NCI-H146 treated with DMSO at 0.1 percent for 48 hours (cell line): ENCODE measurements around the gene NKTR.
"Not testable (repeated sequence)": the region's sequence is repeated elsewhere in the genome, so short reads cannot be mapped to it uniquely, and the experiment has no call there.

Experiments used
- DNase-seq: peaks from one replicate; lab custom pipeline; 2025; ENCODE audit not compliant: unreplicated experiment; lab: John Stamatoyannopoulos, UW

The NKTR gene

DNA sequence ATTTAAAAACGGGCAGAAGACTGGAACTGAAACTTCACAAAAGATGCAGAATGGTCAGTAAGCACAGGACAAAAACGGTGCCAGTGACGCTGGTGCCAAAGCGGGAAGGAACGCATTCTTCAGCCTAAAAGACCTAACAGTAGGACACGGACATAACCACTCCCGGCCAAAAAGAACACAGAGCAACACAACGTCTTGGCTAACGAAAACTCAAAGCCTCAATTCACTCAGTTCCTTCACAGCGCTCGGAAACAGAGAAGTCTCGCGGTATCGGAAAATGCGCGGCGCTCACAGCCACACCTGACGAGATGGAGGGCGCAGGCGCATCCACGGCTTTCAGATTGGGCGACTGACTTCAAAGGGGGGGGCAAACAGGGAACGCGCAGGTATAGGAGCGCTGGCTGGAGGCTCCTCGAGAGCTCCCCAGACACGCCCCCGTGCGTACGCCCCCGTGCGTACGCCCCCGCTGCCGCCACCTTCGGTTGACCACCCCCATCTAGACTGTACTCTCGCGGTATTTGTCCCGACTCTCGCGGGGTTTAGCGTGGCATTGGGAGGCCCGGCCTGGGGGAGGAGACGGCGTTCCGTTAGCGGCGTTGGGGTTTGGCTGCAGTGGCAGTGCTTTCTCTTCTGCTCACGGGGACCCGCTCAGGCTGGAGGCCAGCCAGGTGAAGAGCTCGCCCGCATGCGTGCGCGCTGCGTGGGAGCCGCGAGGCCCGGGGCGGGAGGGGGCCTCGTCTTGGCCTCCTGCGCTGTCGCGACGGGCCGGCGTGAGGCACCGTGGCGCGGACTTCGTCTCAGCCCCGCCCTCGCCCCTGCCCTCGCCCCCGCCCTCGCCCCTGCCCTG lies at the start of gene NKTR:
Gene NKTR, plus strand, starts transcription at position 576 of the 847 bp plus-strand sequence. CDS start 321 bp downstream, outside the sequence.
- peak; percentile 90 for DNase-seq

DNA sequence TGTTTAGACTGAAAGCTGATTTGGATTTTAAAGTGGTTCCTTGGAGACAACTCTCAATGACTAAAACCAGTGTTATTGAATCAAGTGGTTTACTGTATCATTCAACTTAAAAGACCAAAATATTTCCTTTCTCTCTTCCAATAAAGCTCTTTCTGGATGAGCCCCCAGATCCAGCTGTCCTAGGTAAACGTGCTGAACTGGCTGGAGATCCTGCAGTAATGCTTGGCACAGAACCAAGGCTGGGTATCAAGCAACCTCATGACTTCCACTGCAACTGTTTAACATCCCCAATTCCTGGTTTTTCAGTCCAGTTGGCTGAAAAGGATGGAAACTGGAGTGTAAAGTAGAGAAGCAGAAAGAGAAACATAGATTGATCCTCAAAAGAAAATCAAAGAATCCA lies 47.7 kb upstream of the NKTR start:
- DNase-seq: no peak

DNA sequence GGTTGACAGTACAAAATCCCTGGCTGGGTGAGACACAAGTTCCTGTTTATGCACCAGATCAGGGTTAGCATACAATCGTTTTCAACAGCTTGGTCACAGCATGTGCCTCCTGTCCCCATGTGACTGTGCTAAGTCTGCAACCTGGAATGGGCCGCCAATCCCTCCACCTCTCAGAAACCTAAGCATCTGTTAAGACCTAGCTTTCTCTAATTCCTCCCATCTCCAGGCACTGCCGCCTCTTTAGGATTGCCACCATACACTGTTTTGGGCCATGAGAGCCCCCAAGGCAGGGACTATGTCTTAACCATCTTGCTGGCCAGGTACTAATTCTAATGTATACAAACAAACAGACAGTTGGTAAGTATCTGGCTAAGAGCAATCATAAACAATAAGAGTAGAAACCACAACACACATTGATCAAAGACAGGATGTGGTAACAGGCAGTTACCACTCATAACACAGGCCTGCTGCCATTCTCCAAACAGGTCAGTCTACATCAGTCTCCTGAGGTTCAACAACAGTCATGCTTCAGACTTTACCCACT lies 44.3 kb upstream of the NKTR start:
- DNase-seq: no peak

DNA sequence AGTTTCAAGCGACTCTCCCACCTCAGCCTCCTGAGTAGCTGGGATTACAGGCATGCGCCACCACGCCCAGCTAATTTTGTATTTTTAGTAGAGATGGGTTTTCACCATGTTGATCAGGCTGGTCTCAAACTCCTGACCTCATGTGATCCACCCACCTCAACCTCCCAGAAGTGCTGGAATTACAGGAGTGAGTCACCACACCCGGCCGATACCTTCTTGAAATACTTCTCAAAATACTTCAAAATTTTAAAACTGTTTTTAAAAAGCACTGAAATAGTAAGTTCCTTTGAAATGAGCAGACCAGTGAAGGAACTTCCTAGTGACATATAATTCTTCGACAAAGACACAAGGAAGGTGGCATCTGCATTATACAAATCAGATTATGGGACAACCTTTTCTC lies 43.7 kb upstream of the NKTR start:
- DNase-seq: not testable (repeated sequence)

DNA sequence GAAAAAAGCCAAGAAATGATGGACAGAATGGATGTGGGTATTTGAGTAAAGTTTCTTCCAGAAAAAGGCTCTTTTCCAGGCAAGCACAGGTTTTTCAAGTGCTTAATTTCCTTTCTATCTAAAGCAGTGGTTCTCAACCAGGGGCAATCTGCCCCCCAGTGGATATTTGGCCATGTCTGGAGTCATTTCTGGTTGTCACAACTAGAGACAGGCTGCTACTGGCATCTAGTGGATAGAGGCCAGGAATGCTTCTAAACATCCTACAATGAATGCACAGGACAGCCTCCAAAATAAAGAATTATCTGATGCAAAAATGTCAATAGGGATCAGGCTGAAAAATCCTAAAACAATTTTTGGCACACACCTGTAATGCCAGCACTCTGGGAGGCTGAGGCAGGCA lies 42.6 kb upstream of the NKTR start:
- no peak for DNase-seq

DNA sequence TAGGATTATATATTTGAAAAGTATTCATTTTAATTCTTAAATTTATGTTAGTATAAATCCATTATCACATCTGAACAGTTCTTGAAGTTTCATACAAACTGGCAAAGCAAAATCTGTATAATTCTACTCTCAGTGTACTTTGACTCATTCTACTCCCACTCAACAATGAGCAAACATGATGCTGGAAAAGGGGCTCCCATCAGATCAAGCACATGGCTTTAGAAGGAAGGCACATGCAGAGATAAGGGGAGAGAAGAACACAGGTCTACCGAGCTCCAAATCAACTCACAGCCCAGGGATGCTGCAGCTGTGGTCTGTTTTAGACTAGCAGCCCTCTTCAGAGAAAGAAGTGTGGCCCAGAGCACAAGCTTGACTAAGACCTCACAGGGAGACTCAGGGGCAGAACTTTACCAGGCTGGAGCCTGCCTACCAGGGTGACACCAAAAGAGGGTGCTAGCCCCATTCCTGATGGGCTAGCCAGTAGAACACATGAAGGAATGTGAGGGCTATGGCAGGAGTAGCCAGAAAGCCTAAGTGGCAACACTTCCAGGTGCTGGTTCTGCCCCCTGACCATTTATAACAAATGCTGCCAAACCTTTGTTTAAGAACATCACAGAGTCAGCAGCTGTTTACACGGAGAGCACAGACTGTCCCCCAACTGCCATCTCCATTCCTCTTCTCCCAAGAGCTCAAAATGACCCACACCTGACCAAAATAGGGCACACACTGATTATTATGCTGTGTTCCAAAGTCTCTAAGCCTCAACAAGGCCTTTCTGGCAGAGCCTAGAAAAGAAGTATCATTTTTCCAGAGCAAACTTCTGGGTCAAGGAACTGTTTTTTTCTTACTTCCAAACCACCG lies 38.2 kb upstream of the NKTR start:
- no peak for DNase-seq

DNA sequence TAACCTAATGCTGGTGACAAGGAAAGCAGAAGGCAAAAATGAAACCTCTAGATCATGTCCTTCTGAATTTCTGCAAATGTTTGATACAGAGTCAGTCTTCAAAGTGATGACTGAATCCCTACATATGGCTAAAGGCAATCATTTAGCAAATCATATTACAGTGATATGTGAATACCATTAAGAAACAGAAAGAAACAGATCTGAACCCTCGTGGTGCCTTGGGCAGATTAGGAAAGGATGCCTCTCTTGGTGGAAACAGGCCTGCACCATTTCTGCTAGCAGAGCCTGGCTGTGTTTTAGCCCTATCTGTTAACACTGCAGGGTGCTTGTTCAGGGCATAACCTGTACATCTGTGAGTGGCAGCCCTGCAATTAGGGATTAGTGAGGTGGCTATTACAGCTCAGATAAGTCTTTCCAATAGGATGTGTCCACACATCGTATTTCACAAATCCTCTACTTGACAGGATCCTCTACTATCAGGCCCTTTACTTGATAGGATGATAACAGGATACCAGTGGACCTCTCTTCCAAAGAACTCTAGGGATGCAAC lies 30.8 kb upstream of the NKTR start:
- no peak for DNase-seq

DNA sequence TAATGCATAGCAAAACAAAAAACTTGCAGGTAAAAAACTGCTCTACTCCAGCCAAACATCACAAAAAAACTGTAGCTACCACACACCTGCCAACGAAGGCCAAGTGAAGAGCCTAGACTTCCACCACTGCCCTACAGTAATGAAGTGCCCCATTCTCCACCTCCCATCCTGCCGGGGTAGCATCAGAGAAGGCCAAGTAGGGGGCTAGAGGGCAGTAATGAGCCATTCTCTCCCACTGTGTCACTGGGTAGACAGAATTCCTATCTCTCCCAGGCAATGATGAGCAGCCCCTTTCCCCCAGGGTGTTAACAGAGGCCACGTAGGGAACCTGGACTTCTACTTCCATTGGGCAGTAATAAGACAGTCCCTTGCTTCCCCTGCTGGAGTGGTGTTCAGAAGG lies 28.2 kb upstream of the NKTR start:
- DNase-seq: no peak

DNA sequence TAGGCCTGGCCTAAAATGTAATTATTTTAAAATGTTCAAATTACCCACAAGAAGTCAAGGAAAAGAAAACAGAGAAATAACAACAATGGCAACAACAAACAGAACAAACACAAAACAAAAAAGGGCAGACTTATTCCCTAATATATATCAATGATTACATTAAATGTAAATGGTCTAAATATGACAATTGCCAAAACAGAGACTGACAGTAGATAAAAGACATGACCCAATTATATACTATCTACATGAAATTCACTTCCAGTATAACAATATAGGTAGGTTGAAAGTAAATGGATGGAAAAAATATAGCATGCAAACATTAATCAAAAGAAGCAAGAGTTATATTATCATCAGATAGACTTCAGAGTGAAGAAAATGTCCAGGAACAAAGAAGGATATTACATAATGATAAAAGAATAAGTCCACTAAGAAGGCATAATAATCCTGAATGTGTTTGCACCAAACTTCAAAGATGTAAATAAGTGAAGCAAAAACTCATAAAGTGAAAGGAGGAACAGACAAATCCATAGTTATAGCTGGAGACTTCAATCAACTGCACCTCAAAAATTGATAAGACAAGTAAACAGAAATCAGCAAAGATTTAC lies 25.2 kb upstream of the NKTR start:
- DNase-seq: no peak

DNA sequence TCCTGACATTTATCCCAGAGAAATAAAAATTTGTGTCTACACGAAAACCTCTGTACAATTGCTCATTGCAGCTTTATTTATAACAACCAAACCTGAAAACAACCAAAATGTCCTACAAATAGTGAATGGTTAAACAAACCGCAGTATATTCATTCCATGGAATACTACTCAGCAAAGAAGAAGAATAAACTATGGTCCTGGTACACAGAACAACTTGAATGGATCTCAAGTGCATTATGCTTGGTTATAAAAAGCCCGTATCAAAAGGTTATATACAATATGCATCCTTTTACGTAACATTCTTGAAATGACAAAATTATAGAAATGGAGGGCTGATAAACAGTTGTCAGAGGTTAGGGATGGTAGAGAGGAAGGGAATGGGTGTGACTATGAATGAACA lies 22.4 kb upstream of the NKTR start:
- no peak for DNase-seq

DNA sequence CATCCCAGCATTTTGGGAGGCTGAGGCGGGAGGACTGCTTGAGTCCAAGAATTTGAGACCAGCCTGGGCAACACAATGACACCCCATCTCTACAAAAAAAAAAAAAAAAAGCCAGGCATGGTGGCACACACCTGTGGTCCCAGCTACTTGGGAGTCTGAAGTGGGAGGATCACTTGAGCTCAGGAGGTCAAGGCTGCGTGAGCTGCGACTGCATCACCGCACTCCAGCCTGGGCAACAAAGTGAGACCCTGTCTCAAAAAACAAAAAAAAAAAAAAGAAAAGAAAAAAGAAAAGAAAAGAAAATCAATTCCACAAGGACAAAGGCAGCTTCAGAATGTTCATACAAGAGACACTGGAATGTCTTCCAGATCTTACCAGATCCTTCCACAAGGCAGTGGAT lies 21.1 kb upstream of the NKTR start:
- not testable (repeated sequence) for DNase-seq

DNA sequence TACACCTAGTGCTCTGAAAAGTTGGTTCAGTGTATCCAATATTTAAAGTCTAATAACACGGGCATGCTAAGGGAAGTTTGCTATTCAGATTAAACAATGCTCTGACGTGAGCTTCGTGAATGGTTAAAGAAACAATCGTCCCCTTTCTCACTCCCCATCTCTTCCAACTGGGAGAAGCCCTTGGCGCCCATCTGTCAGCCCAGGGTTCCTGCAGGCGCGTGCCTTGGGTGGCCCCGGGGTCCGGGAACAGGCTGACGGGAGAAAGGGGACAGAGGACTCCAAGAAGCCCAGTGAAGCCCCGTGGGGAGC lies 19.1 kb upstream of the NKTR start:
- DNase-seq: no peak

DNA sequence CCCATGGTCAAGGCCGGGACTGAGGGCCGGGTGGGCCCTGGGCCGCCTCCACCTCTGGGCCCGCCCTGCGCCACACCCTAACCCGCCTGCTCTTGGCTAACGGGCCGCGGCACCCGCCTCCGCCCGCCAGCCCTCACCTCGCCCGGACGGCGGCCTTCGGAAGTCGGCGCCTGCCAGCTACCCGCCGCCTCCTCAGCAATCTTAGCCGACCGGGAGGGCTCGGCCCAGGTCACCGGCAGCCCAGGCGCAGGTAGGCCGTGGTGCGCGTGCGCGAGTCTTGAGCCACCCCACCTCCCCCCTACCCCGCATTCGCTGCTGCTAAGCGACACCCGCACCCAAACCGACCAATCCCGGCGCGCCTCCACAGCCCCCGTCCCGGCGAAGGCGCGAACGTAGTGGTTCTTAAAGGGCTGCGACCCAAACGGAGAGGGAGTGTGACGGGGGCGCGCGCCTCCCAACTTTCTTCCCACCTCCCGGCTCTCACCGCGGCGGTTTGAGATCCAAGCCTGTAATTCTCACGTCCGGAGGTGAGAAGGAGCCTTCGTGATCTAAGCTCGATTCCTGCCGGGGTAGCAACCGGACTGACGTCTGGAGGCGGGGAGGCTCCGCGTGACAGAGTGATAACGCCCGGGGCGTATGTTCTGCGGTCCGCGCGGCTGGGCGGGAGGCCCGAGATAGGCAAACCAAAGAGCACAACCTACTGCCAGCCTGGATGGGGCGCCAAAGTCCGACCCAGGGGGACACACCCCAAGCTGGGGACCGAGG lies 18.6 kb upstream of the NKTR start, which contains the start of gene SEC22C:
Gene SEC22C, minus strand, starts transcription at position 259 of the 765 bp plus-strand sequence. CDS start 12,921 bp downstream, outside the sequence.
- DNase-seq: peak; percentile 80

DNA sequence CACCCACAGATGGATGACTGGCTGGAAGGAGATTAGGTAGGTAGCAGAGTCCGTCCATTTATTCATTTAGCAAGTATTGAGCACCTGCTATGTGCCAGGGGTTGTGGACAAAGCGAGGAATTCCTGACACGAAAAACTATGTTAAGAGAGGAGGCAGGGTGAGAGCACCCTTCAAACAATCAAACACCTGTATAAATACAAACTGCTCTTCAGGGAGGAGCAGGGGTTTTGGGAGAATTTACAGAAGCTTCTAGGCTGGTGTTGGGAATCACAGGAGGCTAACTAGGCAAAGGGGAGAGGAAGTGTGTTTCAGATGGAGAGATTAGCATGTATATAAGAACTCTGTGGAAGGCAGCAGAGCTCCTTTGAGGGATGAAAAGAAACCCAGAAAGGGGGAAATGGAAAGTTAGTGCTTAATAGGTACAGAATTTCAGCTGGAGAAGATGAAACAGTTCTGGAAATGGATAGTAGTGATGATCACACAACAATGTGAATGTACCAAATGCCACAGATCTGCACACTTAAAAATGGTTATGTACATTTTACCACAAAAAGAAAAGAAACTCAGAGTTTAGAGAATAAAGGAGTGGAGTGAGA lies 17.9 kb upstream of the NKTR start:
- DNase-seq: no peak

DNA sequence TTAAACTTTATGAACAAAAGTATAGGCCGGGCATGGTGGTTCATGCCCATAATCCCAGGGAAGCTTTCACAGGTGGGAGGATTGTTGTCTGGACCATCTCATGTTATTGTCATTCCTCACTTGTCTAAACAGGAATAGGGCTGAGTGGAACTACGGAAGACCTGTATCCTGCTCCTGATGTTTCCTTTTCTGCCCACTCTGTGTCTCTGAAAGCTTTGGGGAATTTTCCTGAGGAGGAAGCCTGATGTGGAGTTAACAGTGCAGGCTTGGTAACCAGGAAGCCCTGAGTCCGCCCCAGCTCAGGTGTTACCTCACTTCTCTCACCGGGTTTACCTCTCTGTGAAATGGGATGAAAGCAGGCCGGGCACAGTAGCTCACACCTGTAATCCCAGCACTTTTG lies 11.9 kb upstream of the NKTR start:
- no peak for DNase-seq

DNA sequence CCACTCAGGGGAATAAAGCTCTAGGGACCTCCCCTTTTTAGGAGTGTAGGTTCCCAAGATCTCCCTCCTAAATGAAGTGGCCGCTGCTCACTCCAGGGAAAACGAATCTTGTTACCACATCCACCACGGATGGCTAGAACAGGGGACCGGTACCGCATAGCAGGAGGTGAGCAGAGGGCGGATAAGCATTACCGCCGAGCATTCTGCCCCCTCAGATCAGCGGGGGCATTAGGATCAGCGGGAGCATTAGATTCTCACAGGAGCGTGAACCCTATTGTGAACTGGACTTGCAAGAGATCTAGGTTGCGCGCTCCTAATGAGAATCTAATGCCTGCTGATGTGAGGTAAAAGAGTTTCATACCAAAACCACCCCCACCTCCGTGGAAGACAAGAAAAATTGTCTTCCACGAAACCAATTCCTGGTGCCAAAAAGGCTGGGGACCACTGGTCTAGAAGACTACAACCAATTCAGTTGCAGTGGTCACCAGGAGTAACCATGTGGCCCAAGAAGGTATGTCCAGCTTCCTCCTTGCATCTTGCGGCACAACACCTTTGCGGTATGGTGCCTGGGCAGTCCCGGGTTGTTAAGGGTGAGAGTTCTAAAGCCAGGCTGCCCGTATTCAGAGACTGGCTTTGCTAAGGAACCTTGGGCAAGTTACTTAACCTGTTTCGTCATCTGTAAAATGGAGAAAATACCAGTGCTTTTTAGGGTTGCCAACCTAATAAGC lies 10.9 kb upstream of the NKTR start:
- no peak for DNase-seq

DNA sequence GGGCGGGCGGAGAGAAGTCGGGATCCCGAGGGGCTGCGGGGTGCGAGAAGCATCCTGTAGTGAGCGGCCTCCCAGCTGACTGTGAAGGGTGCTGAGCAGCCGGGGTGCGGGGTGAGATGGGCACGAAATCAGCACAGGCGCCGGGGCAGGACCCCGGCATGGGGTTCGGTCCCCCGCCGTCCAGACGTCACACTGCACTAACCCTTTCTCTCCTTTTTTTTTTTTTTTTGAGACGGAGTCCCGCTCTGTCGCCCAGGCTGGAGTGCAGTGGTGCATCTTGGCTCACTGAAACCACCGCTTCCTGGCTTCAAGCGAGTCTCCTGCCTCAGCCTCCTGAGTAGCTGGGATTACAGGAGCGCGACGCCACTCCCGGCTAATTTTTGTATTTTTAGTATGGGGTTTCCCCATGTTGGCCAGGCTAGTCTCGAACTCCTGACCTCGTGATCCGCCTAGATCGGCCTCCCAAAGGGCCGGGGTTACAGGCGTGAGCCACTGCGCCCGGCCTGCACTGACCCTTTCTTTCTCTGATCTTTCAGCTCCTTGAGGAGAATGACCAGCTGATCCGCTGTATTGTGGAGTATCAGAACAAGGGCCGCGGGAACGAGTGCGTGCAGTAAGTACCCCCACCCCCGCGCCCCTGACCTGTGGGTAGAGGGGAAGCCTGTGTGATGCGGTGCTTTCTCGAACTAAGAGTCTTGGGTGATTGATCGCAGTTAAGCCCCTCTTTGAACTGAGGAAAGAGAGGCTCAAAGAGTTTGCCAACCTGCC lies 9.3 kb upstream of the NKTR start:
- DNase-seq: no peak

DNA sequence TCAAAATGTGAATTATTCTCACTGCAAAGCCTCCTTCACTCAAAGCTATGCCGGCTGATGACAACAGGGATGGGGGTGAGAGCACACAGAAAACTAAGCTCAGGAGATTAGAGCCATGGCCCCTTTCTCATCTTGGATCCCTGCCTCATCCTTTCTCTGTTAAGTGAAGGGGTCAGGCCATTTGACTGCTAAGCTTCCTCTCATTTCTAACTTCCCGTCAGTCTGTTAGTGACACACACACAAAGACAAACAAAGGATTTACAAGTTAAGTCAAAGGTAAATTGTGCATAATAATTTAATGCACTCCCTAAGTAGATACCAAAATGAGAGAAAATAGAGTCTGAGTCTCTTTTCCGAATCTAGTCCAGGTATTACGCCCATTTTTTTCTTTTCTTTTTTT lies 8.7 kb upstream of the NKTR start:
- DNase-seq: no peak

DNA sequence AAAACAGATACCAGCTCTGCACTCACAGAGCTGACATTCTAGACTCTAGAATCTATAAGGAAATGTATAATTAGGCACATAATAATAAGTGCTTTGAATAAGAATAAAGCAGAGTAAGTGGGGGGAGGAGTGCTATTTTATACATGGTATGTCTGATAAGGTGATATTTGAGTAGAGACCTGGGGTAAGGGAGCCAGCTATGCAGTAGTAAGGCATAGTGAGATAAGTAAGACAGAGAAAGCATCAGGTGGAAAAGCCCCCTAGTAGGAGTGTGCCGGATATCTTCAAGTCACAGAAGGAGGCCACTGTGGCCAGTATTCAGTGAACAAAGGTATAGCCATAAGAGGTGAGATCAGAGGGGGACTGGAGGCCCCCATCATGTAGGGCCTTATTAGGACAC lies 6.9 kb upstream of the NKTR start:
- no peak for DNase-seq
